Gastrocnemius medialis (tissue), 4 donors: ENCODE results near the gene GYPE.
"Not testable (repeated sequence)": the region's sequence is repeated elsewhere in the genome, so short reads cannot be mapped to it uniquely, and the experiment has no call there.

Experiments used
- POLR2A ChIP-seq, 2 donors: fragments of 450-650 bp; IDR thresholded peaks; one replicate each; pipeline ENCODE4 v1.6.1; 2017; ENCODE audit warnings: antibody characterized with exemption in 2 of 2, mild to moderate bottlenecking in 2 of 2, moderate library complexity in 2 of 2
- TF ChIP-seq, protein P1 (sequence below), 5 experiments: fragments of 450-650 bp in 3 of 5; fragments of 200-600 bp in 2 of 5; sonication (generic) in 2 of 5; IDR thresholded peaks in 4 of 5; conservative IDR thresholded peaks in 1 of 5; 1 replicate in 4 of 5; 2 replicates in 1 of 5; pipeline ENCODE4 v1.5.1; 2016 to 2019; ENCODE audit warnings: antibody characterized with exemption in 5 of 5, mild to moderate bottlenecking in 3 of 5, moderate library complexity in 3 of 5

DNA sequence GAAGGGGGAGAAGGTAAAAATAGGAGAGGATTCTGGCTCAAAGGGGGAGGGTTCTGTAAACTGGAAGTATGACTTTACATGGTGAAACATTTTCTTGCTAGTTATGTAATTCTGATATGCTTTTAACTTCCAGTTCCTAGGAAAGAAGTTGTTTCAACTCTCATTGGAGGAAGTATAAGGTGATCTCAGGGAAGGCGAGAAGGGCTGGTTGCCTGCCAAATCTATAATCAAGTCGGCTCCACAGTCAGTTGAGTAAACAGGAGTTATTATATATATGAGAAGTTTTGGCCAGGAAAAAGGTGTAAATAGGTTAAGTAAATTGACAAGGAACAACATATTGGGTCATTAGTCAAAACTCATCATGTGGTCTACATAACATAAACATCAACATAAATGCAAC, 56.1 kb downstream of the GYPE start:
- TF ChIP-seq, protein P1, sequence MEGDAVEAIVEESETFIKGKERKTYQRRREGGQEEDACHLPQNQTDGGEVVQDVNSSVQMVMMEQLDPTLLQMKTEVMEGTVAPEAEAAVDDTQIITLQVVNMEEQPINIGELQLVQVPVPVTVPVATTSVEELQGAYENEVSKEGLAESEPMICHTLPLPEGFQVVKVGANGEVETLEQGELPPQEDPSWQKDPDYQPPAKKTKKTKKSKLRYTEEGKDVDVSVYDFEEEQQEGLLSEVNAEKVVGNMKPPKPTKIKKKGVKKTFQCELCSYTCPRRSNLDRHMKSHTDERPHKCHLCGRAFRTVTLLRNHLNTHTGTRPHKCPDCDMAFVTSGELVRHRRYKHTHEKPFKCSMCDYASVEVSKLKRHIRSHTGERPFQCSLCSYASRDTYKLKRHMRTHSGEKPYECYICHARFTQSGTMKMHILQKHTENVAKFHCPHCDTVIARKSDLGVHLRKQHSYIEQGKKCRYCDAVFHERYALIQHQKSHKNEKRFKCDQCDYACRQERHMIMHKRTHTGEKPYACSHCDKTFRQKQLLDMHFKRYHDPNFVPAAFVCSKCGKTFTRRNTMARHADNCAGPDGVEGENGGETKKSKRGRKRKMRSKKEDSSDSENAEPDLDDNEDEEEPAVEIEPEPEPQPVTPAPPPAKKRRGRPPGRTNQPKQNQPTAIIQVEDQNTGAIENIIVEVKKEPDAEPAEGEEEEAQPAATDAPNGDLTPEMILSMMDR (IDR thresholded peaks at IDR 0.05 in 4 of 5, conservative IDR thresholded peaks at IDR 0.05 in 1 of 5): not testable (repeated sequence)
- not testable (repeated sequence) for TF ChIP-seq POLR2A (IDR thresholded peaks at IDR 0.05)
